WI38 (cell line): ENCODE results near the gene MIR17HG.
A peak's percentile ranks its signal among the peaks of the same experiment; 100 is the strongest.
"Not testable (repeated sequence)": the region's sequence is repeated elsewhere in the genome, so short reads cannot be mapped to it uniquely, and the experiment has no call there.

Experiments used
- H3K4me3 ChIP-seq: 2 replicates; pipeline ENCODE4 v1.5.1; 2011; ENCODE audit warnings: low read depth, mild to moderate bottlenecking, control low read depth, low read length
- TF ChIP-seq, protein P1 (sequence below): IDR thresholded peaks from 2 replicates; pipeline ENCODE4 v1.5.1; 2012; ENCODE audit warnings: low read depth, mild to moderate bottlenecking, control low read depth, low read length

The MIR17HG gene

DNA sequence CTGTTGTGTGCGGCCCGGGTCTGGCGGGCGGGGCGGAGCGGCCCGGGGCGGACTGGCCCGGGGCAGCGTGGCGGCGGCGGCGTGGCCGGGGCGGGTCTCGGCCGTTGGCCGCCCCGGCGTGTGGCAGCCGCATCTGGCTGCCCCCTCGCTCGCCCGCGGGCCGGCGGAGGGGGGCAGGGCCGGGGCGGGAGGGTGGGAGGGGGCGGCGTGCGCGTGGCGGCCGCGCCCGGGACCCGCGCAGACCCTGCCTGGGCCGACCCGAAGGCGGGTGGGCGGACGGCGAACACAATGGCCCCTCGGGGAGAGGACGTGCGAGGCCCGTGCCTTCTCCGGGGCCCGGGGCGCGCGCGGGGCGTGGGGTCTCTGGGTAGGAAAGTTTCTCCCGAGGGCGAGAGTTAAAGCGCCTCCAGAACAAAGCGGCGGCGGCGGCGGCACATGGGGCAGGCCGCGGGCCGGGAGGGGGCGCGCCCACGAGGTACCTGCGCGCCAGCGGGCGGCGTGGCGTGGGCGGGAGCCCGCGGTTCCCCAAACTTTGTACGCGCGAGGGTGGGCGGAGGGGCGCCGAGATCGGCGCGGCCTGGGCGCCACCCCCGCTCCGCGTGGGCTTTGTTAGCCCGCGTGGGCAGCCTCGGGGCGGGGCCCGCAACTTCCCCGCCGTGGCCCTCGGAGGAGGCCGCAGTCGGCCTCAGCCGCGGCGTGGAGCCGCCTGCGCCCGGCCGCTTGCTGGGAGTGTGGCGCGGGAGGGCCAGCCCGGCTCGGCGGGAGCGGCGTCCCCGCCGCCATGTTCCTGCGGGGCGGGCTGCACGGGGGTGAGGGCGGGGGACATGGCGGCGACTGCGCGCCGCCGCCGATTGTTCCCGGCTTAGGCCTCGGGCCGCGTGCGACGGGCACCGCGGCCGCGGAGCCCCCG, 764 bp downstream of the MIR17HG start:
- TF ChIP-seq, protein P1, sequence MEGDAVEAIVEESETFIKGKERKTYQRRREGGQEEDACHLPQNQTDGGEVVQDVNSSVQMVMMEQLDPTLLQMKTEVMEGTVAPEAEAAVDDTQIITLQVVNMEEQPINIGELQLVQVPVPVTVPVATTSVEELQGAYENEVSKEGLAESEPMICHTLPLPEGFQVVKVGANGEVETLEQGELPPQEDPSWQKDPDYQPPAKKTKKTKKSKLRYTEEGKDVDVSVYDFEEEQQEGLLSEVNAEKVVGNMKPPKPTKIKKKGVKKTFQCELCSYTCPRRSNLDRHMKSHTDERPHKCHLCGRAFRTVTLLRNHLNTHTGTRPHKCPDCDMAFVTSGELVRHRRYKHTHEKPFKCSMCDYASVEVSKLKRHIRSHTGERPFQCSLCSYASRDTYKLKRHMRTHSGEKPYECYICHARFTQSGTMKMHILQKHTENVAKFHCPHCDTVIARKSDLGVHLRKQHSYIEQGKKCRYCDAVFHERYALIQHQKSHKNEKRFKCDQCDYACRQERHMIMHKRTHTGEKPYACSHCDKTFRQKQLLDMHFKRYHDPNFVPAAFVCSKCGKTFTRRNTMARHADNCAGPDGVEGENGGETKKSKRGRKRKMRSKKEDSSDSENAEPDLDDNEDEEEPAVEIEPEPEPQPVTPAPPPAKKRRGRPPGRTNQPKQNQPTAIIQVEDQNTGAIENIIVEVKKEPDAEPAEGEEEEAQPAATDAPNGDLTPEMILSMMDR, result no peak
- H3K4me3 ChIP-seq, result peak overlapping the region; percentile 72

DNA sequence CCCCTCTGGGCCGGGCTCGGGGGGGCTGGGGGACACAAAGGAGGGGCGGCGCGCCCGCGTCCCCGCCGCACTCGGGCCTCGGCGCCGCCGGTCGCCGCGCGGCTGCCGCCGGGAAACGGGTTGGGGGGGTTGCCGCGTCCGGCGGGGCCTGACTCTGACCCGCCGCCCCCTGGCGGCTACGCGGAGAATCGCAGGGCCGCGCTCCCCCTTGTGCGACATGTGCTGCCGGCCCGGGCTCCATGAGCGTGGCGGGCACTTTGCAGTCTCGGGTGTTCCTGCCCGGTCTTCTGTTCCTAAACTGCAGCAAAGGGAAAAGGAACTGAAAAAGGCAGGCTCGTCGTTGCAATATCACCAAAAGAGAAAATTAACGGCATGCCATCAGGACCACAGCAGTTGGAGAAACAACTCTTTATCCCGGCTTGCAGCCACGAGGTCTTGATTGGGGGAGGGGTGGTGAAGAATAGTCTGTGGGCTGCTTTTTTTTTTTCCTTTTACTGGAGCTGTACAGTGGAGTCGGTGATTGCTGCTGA, 1.5 kb downstream of the MIR17HG start:
- H3K4me3 ChIP-seq, result peak overlapping the region; percentile 72
- TF ChIP-seq, protein P1, result peak; percentile 88

DNA sequence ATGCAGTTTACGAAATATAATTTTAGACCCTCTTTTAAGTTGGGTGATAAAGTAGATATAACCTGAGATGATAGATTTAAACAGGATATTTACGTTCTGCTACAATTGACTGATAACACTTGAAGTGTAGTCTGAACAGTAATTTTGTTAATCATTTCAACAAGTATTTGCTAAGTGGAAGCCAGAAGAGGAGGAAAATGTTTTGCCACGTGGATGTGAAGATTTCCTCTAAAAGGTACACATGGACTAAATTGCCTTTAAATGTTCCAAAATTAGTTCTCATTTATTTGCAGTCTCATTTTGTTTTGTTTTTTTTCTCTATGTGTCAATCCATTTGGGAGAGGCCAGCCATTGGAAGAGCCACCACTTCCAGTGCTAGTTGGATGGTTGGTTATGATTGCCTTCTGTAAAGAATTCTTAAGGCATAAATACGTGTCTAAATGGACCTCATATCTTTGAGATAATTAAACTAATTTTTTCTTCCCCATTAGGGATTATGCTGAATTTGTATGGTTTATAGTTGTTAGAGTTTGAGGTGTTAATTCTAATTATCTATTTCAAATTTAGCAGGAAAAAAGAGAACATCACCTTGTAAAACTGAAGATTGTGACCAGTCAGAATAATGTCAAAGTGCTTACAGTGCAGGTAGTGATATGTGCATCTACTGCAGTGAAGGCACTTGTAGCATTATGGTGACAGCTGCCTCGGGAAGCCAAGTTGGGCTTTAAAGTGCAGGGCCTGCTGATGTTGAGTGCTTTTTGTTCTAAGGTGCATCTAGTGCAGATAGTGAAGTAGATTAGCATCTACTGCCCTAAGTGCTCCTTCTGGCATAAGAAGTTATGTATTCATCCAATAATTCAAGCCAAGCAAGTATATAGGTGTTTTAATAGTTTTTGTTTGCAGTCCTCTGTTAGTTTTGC, 2.8 kb downstream of the MIR17HG start:
- TF ChIP-seq, protein P1, result no peak

DNA sequence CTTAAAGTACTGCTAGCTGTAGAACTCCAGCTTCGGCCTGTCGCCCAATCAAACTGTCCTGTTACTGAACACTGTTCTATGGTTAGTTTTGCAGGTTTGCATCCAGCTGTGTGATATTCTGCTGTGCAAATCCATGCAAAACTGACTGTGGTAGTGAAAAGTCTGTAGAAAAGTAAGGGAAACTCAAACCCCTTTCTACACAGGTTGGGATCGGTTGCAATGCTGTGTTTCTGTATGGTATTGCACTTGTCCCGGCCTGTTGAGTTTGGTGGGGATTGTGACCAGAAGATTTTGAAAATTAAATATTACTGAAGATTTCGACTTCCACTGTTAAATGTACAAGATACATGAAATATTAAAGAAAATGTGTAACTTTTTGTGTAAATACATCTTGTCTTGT, 3.6 kb downstream of the MIR17HG start:
- H3K4me3 ChIP-seq, result no peak overlapping the region
- TF ChIP-seq, protein P1, result no peak

More for the DNA sequence above, 2.8 kb downstream of the MIR17HG start:
- H3K4me3 ChIP-seq, result peak overlapping the region; percentile 72

DNA sequence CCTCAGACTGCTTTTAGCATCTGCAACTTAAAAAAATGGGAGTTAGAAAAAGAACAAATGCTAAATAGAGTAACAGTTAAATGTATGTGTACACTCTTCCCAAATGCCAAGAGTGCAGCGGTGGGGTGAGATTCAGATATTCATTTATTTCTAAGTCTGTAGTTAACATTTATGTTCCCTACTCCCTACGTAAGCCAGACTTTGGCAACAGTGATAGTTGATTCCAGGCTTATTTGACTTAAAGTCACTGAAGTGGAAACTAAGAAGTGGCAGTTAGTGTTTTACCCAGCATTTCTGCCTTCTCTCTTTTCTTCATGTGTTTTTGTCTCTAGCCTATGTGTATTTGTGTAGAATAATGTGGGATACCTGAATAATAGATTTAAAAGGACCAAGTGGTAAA, 4.5 kb downstream of the MIR17HG start:
- TF ChIP-seq, protein P1, result no peak

DNA sequence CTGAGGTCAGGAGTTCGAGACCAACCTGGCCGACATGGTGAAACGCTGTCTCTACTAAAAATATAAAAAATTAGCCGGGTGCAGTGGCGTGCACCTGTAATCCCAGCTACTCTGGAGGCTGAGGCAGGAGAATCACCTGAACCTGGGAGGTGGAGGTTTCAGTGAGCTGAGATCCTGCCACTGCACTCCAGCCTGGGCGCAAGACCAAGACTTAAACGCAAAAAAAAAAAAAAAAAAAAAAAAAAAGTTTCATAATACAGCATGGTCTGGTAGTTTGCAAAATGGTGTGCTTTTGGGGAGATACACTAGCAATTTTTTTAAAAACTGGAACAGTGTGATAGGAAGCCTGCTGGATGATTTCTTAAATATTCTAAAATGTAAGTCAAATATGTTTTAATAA, 5.4 kb downstream of the MIR17HG start:
- not testable (repeated sequence) for H3K4me3 ChIP-seq

More for the DNA sequence above, 4.5 kb downstream of the MIR17HG start:
- H3K4me3 ChIP-seq, result no peak overlapping the region

DNA sequence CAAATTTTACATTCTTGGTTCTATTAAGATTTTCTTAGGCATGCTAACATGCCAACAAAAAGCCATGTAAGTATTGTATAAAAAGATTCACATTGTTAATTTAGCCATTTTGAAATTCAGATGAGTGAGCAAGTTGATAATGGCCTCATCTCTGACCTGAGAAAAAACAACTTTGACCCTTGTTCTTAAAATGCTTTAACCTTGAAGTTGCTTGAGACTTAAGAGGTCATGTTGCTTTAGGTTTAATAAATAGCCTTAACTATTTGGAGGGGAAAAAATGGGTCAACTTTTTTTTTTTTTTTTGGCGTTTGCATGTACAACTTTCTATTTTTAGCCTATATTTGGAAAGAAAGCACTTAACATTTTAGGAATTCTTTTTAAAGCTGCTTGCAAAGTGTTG, 6.0 kb downstream of the MIR17HG start:
- H3K4me3 ChIP-seq, result no peak overlapping the region
- TF ChIP-seq, protein P1, result no peak
